ENCODE measurements around the gene NANOS2.
A peak's percentile ranks its signal among the peaks of the same experiment; 100 is the strongest.

The NANOS2 gene

GRCh38 chr19:45952686-45953505, 38.3 kb upstream of the NANOS2 start:
- Histone ChIP-seq H3K9ac (ENCODE audit: low read depth, low read length) (no peak overlapping the region), H3K27me3 (ENCODE audit: insufficient read depth, low read length) (no peaks in the 10 kb centered on the region), H3K36me3 (ENCODE audit: insufficient read depth, low read length) (no peaks in the 10 kb centered on the region), H3K4me3 (ENCODE audit: low read length) (peak overlapping the region; percentile 67), H3K27ac (ENCODE audit: low read depth, low read length) (peak overlapping the region; percentile 67; the same call in 1 of the 2 replicates), H3K9me3 (ENCODE audit: insufficient read depth, low read depth, low read length) (no peaks in the 10 kb centered on the region), H3K4me1 (ENCODE audit: insufficient read depth, low read length) (peaks cover 3% of the 10 kb centered on the region; the same call in 1 of the 2 replicates)
- under 1% methylated on average over 39 of the region's 43 CpGs for WGBS

GRCh38 chr19:45952341-45952685, 37.7 kb upstream of the NANOS2 start:
- H3K9ac ChIP-seq (ENCODE audit: low read depth, low read length), result no peak overlapping the region
- WGBS, result 40% methylated on average over 8 of the region's 8 CpGs

GRCh38 chr19:45947926-45948325, 33.3 kb upstream of the NANOS2 start:
- H3K4me1 ChIP-seq (ENCODE audit: insufficient read depth, low read length), result no peaks in the 10 kb centered on the region
- WGBS, result 96% methylated on average over 1 of the region's 1 CpG
- H3K27ac ChIP-seq (ENCODE audit: low read depth, low read length), result no peak overlapping the region
- no peaks in the 10 kb centered on the region for H3K9me3 ChIP-seq (ENCODE audit: insufficient read depth, low read depth, low read length)
- no peak overlapping the region for H3K4me3 ChIP-seq (ENCODE audit: low read length)
- H3K27me3 ChIP-seq (ENCODE audit: insufficient read depth, low read length), result no peaks in the 10 kb centered on the region
- no peaks in the 10 kb centered on the region for H3K36me3 ChIP-seq (ENCODE audit: insufficient read depth, low read length)
- no peak overlapping the region for H3K9ac ChIP-seq (ENCODE audit: low read depth, low read length)

More at GRCh38 chr19:45952341-45952685, 37.7 kb upstream of the NANOS2 start:
- H3K36me3 ChIP-seq (ENCODE audit: insufficient read depth, low read length), result no peaks in the 10 kb centered on the region
- H3K4me3 ChIP-seq (ENCODE audit: low read length), result peak overlapping the region; percentile 67
- no peaks in the 10 kb centered on the region for H3K27me3 ChIP-seq (ENCODE audit: insufficient read depth, low read length)
- no peaks in the 10 kb centered on the region for H3K9me3 ChIP-seq (ENCODE audit: insufficient read depth, low read depth, low read length)
- no peak overlapping the region for H3K27ac ChIP-seq (ENCODE audit: low read depth, low read length)
- H3K4me1 ChIP-seq (ENCODE audit: insufficient read depth, low read length), result peaks cover 3% of the 10 kb centered on the region; the same call in 1 of the 2 replicates

- Histone ChIP-seq H3K27me3 (ENCODE audit: insufficient read depth, low read length) (no peaks in the 10 kb centered on the region), H3K9ac (ENCODE audit: low read depth, low read length) (no peak overlapping the region), H3K4me1 (ENCODE audit: insufficient read depth, low read length) (no peaks in the 10 kb centered on the region; the same call in 1 of the 2 replicates), H3K9me3 (ENCODE audit: insufficient read depth, low read depth, low read length) (no peaks in the 10 kb centered on the region), H3K36me3 (ENCODE audit: insufficient read depth, low read length) (no peaks in the 10 kb centered on the region), H3K4me3 (ENCODE audit: low read length) (no peak overlapping the region), H3K27ac (ENCODE audit: low read depth, low read length) (no peak overlapping the region)
- WGBS, result 95% methylated on average over 32 of the region's 32 CpGs
Measured at GRCh38 chr19:45940515-45940805, 25.9 kb upstream of the NANOS2 start.

GRCh38 chr19:45939792-45940514, 25.4 kb upstream of the NANOS2 start:
- Histone ChIP-seq H3K9me3 (ENCODE audit: insufficient read depth, low read depth, low read length) (no peaks in the 10 kb centered on the region), H3K9ac (ENCODE audit: low read depth, low read length) (no peak overlapping the region), H3K27me3 (ENCODE audit: insufficient read depth, low read length) (no peaks in the 10 kb centered on the region), H3K4me3 (ENCODE audit: low read length) (no peak overlapping the region), H3K27ac (ENCODE audit: low read depth, low read length) (no peak overlapping the region), H3K36me3 (ENCODE audit: insufficient read depth, low read length) (no peaks in the 10 kb centered on the region), H3K4me1 (ENCODE audit: insufficient read depth, low read length) (no peaks in the 10 kb centered on the region; the same call in 1 of the 2 replicates)
- 95% methylated on average over 67 of the region's 67 CpGs for WGBS

GRCh38 chr19:45938733-45939319, 24.2 kb upstream of the NANOS2 start:
- no peaks in the 10 kb centered on the region for H3K36me3 ChIP-seq (ENCODE audit: insufficient read depth, low read length)
- H3K4me1 ChIP-seq (ENCODE audit: insufficient read depth, low read length), result no peaks in the 10 kb centered on the region; the same call in 1 of the 2 replicates
- H3K27me3 ChIP-seq (ENCODE audit: insufficient read depth, low read length), result no peaks in the 10 kb centered on the region
- no peak overlapping the region for H3K27ac ChIP-seq (ENCODE audit: low read depth, low read length)
- no peaks in the 10 kb centered on the region for H3K9me3 ChIP-seq (ENCODE audit: insufficient read depth, low read depth, low read length)
- 96% methylated on average over 2 of the region's 3 CpGs for WGBS
- H3K9ac ChIP-seq (ENCODE audit: low read depth, low read length), result no peak overlapping the region
- H3K4me3 ChIP-seq (ENCODE audit: low read length), result no peak overlapping the region

GRCh38 chr19:45935267-45935666, 20.7 kb upstream of the NANOS2 start:
- H3K9me3 ChIP-seq (ENCODE audit: insufficient read depth, low read depth, low read length), result no peaks in the 10 kb centered on the region
- H3K4me3 ChIP-seq (ENCODE audit: low read length), result no peak overlapping the region
- WGBS, result 85% methylated on average over 19 of the region's 19 CpGs
- H3K4me1 ChIP-seq (ENCODE audit: insufficient read depth, low read length), result no peaks in the 10 kb centered on the region; the same call in 1 of the 2 replicates
- no peak overlapping the region for H3K27ac ChIP-seq (ENCODE audit: low read depth, low read length)
- H3K27me3 ChIP-seq (ENCODE audit: insufficient read depth, low read length), result no peaks in the 10 kb centered on the region
- no peak overlapping the region for H3K9ac ChIP-seq (ENCODE audit: low read depth, low read length)
- no peaks in the 10 kb centered on the region for H3K36me3 ChIP-seq (ENCODE audit: insufficient read depth, low read length)

- H3K9me3 ChIP-seq (ENCODE audit: insufficient read depth, low read depth, low read length), result no peaks in the 10 kb centered on the region
- WGBS, result 58% methylated on average over 18 of the region's 19 CpGs
- no peak overlapping the region for H3K9ac ChIP-seq (ENCODE audit: low read depth, low read length)
- H3K36me3 ChIP-seq (ENCODE audit: insufficient read depth, low read length), result no peaks in the 10 kb centered on the region
- H3K4me3 ChIP-seq (ENCODE audit: low read length), result no peak overlapping the region
- H3K4me1 ChIP-seq (ENCODE audit: insufficient read depth, low read length), result no peaks in the 10 kb centered on the region; the same call in 1 of the 2 replicates
- no peak overlapping the region for H3K27ac ChIP-seq (ENCODE audit: low read depth, low read length)
- H3K27me3 ChIP-seq (ENCODE audit: insufficient read depth, low read length), result no peaks in the 10 kb centered on the region
Measured at GRCh38 chr19:45934551-45935230, 20.1 kb upstream of the NANOS2 start.

- H3K4me1 ChIP-seq (ENCODE audit: insufficient read depth, low read length), result no peaks in the 10 kb centered on the region; the same call in 1 of the 2 replicates
- no peaks in the 10 kb centered on the region for H3K36me3 ChIP-seq (ENCODE audit: insufficient read depth, low read length)
- H3K27ac ChIP-seq (ENCODE audit: low read depth, low read length), result no peak overlapping the region
- no peak overlapping the region for H3K4me3 ChIP-seq (ENCODE audit: low read length)
- no peak overlapping the region for H3K9ac ChIP-seq (ENCODE audit: low read depth, low read length)
- peaks cover 6% of the 10 kb centered on the region; the same call in 1 of the 2 replicates for H3K27me3 ChIP-seq (ENCODE audit: insufficient read depth, low read length)
- H3K9me3 ChIP-seq (ENCODE audit: insufficient read depth, low read depth, low read length), result no peaks in the 10 kb centered on the region
- 84% methylated on average over 9 of the region's 9 CpGs for WGBS
Measured at GRCh38 chr19:45933759-45934158, 19.2 kb upstream of the NANOS2 start.

GRCh38 chr19:45931055-45931454, 16.5 kb upstream of the NANOS2 start:
- Histone ChIP-seq H3K4me3 (ENCODE audit: low read length) (no peak overlapping the region), H3K4me1 (ENCODE audit: insufficient read depth, low read length) (peaks cover 3% of the 10 kb centered on the region; the same call in 1 of the 2 replicates), H3K27ac (ENCODE audit: low read depth, low read length) (no peak overlapping the region), H3K9ac (ENCODE audit: low read depth, low read length) (no peak overlapping the region), H3K9me3 (ENCODE audit: insufficient read depth, low read depth, low read length) (no peaks in the 10 kb centered on the region), H3K36me3 (ENCODE audit: insufficient read depth, low read length) (no peaks in the 10 kb centered on the region), H3K27me3 (ENCODE audit: insufficient read depth, low read length) (peaks cover 13% of the 10 kb centered on the region)
- WGBS, result 71% methylated on average over 3 of the region's 3 CpGs

- no peak overlapping the region for H3K9ac ChIP-seq (ENCODE audit: low read depth, low read length)
- no peaks in the 10 kb centered on the region for H3K9me3 ChIP-seq (ENCODE audit: insufficient read depth, low read depth, low read length)
- H3K27ac ChIP-seq (ENCODE audit: low read depth, low read length), result no peak overlapping the region
- H3K4me3 ChIP-seq (ENCODE audit: low read length), result no peak overlapping the region
- H3K36me3 ChIP-seq (ENCODE audit: insufficient read depth, low read length), result no peaks in the 10 kb centered on the region
- WGBS, result 83% methylated on average over 2 of the region's 2 CpGs
- peaks cover 13% of the 10 kb centered on the region for H3K27me3 ChIP-seq (ENCODE audit: insufficient read depth, low read length)
- 0 out of 2 replicates have a peak, but pooled peaks cover 3% of the 10 kb centered on the region for H3K4me1 ChIP-seq (ENCODE audit: insufficient read depth, low read length)
Measured at GRCh38 chr19:45929247-45929646, 14.7 kb upstream of the NANOS2 start.
